GM18870 (cell line): Measurements from ENCODE around the gene ZNHIT2.

Source experiments
- ATAC-seq: cut with Tn5 transposase; IDR thresholded peaks from one replicate; pipeline ENCODE4 v1.9.1; 2021; ENCODE audit warnings: moderate library complexity; ENCODE audit not compliant: unreplicated experiment

ZNHIT2 gene

GRCh38 chr11:65078786-65079342 is 38.6 kb downstream of the ZNHIT2 start:
- no peak for ATAC-seq

GRCh38 chr11:65078151-65078550 is 39.4 kb downstream of the ZNHIT2 start:
- ATAC-seq = no peak

- ATAC-seq = no peak
Observed at GRCh38 chr11:65077451-65077850, 40.0 kb downstream of the ZNHIT2 start.

GRCh38 chr11:65072631-65072966 is 44.9 kb downstream of the ZNHIT2 start:
- ATAC-seq = no peak

GRCh38 chr11:65071907-65072630 is 45.4 kb downstream of the ZNHIT2 start:
- no peak for ATAC-seq

- no peak for ATAC-seq
Observed at GRCh38 chr11:65069217-65069616, 48.3 kb downstream of the ZNHIT2 start.

GRCh38 chr11:65067446-65067845 is 50.1 kb downstream of the ZNHIT2 start:
- ATAC-seq = no peak

GRCh38 chr11:65066805-65067291 is 50.7 kb downstream of the ZNHIT2 start:
- no peak for ATAC-seq
